ENCODE data around the gene COX19. TPM values are rescaled to one million over a fixed set of nuclear protein-coding genes. Genes with fewer than 3 reads are reported as not detected.

Gene COX19
- total RNA-seq, 1 experiment from 2014 or later, result 14.0 TPM

DNA sequence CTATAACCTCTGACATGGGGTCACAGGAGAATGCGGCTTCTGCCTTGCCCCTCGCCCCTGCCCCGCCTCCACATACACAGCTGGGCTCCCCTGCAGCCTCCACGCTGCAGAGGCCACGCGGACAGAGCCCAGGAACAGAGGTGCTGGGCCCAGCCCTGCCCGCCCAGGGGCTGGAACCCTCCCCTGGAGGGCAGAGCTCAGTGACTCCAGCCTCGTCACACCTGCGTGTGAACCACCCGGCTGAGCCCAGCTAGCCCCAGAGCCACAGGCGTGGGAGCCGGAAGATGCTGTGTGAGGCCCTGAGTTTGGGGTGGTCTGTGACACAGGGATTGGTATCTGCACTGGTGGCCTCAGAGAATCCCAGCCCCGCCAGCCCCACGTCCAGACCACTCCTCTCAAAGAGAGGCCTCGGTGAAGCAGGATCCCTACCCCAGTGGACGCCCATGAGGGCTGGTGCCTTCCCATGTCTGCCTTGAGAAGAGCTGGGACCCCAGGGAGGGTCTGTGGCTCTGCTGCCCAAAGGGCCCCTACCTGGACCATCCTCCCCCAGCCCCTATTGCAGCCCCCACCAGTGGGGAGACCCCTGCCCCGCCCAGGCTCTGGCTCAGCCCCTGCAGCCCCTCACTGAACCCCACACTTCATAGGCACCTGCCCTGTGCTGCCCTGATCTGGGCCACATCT is 12.8 kb downstream of the COX19 start (continued):
- TF ChIP-seq, protein P1, sequence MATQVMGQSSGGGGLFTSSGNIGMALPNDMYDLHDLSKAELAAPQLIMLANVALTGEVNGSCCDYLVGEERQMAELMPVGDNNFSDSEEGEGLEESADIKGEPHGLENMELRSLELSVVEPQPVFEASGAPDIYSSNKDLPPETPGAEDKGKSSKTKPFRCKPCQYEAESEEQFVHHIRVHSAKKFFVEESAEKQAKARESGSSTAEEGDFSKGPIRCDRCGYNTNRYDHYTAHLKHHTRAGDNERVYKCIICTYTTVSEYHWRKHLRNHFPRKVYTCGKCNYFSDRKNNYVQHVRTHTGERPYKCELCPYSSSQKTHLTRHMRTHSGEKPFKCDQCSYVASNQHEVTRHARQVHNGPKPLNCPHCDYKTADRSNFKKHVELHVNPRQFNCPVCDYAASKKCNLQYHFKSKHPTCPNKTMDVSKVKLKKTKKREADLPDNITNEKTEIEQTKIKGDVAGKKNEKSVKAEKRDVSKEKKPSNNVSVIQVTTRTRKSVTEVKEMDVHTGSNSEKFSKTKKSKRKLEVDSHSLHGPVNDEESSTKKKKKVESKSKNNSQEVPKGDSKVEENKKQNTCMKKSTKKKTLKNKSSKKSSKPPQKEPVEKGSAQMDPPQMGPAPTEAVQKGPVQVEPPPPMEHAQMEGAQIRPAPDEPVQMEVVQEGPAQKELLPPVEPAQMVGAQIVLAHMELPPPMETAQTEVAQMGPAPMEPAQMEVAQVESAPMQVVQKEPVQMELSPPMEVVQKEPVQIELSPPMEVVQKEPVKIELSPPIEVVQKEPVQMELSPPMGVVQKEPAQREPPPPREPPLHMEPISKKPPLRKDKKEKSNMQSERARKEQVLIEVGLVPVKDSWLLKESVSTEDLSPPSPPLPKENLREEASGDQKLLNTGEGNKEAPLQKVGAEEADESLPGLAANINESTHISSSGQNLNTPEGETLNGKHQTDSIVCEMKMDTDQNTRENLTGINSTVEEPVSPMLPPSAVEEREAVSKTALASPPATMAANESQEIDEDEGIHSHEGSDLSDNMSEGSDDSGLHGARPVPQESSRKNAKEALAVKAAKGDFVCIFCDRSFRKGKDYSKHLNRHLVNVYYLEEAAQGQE (IDR thresholded peaks at IDR 0.05; ENCODE audit: low read depth), result no peak
- no peak for TF ChIP-seq SIN3A (IDR thresholded peaks at IDR 0.05; ENCODE audit: low read depth)
- TF ChIP-seq, protein P2, sequence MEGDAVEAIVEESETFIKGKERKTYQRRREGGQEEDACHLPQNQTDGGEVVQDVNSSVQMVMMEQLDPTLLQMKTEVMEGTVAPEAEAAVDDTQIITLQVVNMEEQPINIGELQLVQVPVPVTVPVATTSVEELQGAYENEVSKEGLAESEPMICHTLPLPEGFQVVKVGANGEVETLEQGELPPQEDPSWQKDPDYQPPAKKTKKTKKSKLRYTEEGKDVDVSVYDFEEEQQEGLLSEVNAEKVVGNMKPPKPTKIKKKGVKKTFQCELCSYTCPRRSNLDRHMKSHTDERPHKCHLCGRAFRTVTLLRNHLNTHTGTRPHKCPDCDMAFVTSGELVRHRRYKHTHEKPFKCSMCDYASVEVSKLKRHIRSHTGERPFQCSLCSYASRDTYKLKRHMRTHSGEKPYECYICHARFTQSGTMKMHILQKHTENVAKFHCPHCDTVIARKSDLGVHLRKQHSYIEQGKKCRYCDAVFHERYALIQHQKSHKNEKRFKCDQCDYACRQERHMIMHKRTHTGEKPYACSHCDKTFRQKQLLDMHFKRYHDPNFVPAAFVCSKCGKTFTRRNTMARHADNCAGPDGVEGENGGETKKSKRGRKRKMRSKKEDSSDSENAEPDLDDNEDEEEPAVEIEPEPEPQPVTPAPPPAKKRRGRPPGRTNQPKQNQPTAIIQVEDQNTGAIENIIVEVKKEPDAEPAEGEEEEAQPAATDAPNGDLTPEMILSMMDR (IDR thresholded peaks at IDR 0.05 in 2 of 3, conservative IDR thresholded peaks at IDR 0.05 in 1 of 3; ENCODE audit: borderline replicate concordance in 1 of 3, insufficient read depth in 1 of 3, low read depth in 2 of 3, low read length in 2 of 3), result no peak

DNA sequence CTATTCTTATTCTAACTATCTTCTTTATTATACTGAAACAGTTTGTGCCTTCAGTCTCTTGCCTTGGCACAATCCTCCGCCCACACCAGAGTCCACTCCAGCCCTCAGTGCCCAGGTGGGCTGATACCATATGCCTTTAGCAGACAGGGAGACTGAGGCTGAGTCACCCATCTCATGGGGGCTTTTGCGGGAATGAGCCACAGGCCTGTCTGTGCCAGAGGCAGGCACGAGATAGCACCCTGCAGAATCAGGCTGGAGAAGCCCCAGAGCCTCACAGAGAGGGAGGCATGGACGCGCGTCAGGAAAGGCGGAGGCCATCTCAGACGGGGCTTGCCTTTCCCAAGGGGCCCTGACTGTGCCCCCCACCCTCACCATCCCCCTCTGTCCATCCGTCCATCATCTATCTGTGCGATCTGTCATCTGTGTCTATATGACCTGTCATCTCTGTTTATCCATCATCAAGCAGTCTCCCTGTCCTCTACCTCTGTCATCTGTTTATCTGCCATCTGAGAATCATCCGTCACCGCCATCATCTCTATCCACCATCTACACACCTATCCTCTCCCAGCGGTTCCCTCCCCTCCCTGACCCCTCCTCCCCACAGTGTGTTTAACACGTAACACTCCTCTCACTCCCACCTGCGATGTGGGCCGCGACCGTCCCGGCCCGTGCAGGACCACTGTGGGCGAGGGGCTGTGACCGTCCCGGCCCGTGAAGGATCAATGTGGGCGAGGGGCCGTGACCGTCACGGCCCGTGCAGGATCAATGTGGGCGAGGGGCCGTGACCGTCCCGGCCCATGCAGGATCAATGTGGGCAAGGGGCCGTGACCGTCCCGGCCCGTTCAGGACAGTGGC is 13.6 kb downstream of the COX19 start:
- CTCF ChIA-PET, result no interaction called here
- peaks cover 0 to 5% of the 10 kb centered on the region in 2 experiments; a peak in 1 of 4 replicates for H3K36me3 ChIP-seq (ENCODE audit: control insufficient read depth in 1 of 2, insufficient read depth in 2 of 2, low read length in 2 of 2)
- RAD21 ChIA-PET (ENCODE audit: low non-redundant PET in 1 of 2, low total read pairs in 2 of 2, uncharacterized antibody in 2 of 2, unreplicated experiment in 2 of 2), result no interaction called here
- no peaks in the 10 kb centered on the region for H3K9me2 ChIP-seq (ENCODE audit: insufficient read depth)
- no peaks in the 10 kb centered on the region for H3K9me3 ChIP-seq (ENCODE audit: control insufficient read depth in 1 of 2, insufficient read depth in 1 of 2, low read depth in 1 of 2, low read length in 2 of 2)
- no peaks in the 10 kb centered on the region for H3K27me3 ChIP-seq (ENCODE audit: insufficient read depth, low read length)
- no peaks in the 10 kb centered on the region for H4K20me1 ChIP-seq (ENCODE audit: insufficient read depth)
- H2AFZ ChIP-seq (ENCODE audit: low read depth, low read length, poor library complexity, severe bottlenecking), result no peak overlapping the region
- no peaks in the 10 kb centered on the region for H3K79me2 ChIP-seq (ENCODE audit: insufficient read depth, low read length)
- H3K4me1 ChIP-seq (ENCODE audit: control insufficient read depth in 1 of 2, insufficient read depth in 2 of 2, low read length in 2 of 2), result no peaks in the 10 kb centered on the region
- TF ChIP-seq RAD21 (IDR thresholded peaks at IDR 0.05; ENCODE audit: low read depth) (no peak), SIN3A (IDR thresholded peaks at IDR 0.05; ENCODE audit: low read depth) (no peak), POLR2AphosphoS5 (IDR thresholded peaks at IDR 0.05; ENCODE audit: low read depth, low read length) (no peak), ELF1 (IDR thresholded peaks at IDR 0.05; ENCODE audit: borderline replicate concordance, low read depth) (no peak), SRF (IDR thresholded peaks at IDR 0.05; ENCODE audit: low read depth) (no peak), JUND (IDR thresholded peaks at IDR 0.05) (no peak), CBX3 (IDR thresholded peaks at IDR 0.05; ENCODE audit: low read depth) (no peak), EZH2 (IDR thresholded peaks at IDR 0.05) (no peak), EGR1 (IDR thresholded peaks at IDR 0.05; ENCODE audit: low read depth) (no peak)
- TF ChIP-seq, protein P1 (IDR thresholded peaks at IDR 0.05; ENCODE audit: low read depth), result no peak
- TF ChIP-seq, protein P3, sequence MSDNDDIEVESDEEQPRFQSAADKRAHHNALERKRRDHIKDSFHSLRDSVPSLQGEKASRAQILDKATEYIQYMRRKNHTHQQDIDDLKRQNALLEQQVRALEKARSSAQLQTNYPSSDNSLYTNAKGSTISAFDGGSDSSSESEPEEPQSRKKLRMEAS (IDR thresholded peaks at IDR 0.05), result no peak
- intact Hi-C loops (cut with micrococcal nuclease), result no loop called here
- no peak overlapping the region for H3K4me3 ChIP-seq (replicated peaks in 1 of 2; ENCODE audit: low read depth in 1 of 2, low read length in 2 of 2)
- no peak overlapping the region for H3K4me2 ChIP-seq (ENCODE audit: low read length)
- H3K9ac ChIP-seq (ENCODE audit: low read length), result no peak overlapping the region
- no TSS peak for BruUV-seq (replicated peaks)
- no peak overlapping the region for H3K27ac ChIP-seq (ENCODE audit: low read depth, low read length)
- no peak for DNase-seq (ENCODE audit: low read depth, low spot score)
- ATAC-seq, result no peak
- POLR2A ChIA-PET, result no interaction called here

All from HCT116 (cell line).